Kasumi-1 (cell line): ENCODE data around the gene RNF111.
"Not testable (repeated sequence)": the region's sequence is repeated elsewhere in the genome, so short reads cannot be mapped to it uniquely, and the experiment has no call there.

ENCODE experiments used
- DNase-seq, 2 experiments: peaks; one replicate each; lab custom pipeline; 2025; lab: John Stamatoyannopoulos, UW

RNF111 gene

DNA sequence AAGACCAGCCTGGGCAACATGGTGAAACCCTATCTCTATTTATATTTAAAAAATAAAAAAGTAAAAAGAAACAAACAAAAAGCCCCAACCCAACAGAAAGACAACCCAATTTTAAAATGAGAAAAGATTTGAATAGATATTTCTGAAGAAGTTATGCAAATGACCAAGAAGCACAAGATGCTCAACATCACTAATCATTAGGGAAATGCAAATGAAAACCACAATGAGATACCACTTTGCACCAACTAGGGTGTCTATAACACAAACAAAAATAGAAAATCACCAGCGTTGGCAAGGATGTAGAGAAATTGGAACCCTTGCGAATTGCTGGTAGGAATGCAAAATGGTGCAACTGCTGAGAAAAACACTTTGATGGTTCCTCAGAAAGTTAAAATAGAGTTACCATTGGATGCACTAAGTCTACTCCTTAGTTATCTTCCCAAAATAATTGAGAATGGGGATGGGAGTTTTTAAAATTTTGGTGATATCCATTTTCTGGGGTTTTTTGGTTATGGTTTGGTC, 71.7 kb downstream of the RNF111 start:
- no peak for DNase-seq

DNA sequence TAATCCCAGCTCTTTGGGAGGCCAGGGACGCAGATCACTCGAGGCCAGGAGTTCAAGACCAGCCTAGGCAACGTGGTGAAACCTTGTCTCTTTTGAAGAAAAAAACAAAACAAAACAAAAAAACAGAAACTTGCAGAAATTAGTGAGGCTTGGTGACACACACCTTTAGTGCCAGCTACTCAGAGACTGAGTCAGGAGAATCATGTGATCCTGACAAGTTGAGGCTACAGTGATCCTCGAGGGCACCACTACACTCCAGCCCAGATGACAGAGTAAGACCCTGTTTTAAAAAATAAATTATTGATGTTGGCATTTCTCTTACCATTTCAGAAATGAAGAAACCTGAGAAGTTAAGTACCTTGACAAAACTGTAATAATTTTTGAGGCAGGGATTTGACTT, 72.9 kb downstream of the RNF111 start:
- no peak for DNase-seq

DNA sequence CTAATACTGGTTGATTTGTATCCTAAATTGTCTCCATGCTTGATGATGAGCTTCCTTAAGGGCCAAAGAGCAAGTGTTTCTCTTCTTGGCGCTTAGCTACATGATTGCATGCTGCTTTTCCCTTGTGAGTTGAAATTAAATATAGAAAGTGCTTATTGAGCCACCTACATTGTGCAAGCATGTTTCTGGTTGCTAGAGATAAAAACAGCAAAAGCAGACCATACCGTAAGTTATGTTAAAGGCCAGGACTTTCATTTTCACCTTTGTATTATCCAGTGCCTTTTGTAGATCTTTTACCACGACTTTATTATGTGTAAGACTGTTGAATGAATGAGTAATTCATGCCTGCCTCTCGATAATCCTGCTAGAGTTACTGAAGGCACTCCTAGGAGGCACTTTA, 75.6 kb downstream of the RNF111 start:
- DNase-seq, result no peak

DNA sequence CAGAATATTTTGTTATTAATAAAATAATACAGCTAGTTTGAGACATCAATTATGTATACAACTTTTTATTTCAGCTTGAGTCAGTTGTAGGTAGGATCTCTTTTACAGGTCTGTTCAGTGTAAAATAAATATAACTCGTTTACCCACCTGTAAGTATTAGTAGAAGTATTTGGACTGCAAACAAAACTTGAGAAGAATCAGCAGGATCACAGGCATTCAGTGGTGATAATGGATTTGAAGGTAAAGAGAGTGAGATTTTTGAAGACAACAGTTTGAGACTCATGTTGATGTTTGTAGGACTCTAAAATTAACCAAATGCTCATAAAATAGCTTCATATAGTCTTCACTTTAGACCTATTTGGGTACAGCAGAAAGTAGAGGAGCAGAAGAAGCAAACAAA, 82.0 kb downstream of the RNF111 start:
- DNase-seq, result no peak

DNA sequence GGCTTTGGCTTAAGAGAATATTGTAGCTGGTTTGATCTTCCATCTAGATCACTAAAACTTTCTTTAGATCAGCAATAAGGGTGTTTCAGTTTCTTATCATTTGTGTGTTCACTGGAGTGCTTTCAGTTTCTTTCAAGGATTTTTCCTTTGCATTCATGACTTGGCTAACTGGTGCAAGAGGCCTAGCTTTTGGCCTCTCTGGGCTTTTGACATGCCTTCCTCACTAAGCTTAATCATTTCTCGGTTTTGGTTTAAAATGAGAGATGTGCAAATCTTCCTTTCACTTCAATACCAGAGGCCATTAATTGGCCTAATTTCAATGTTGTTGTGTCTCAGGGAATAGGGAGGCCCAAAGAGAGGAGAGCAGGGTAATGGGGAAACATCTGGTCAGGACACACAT, 87.1 kb downstream of the RNF111 start:
- no peak for DNase-seq

DNA sequence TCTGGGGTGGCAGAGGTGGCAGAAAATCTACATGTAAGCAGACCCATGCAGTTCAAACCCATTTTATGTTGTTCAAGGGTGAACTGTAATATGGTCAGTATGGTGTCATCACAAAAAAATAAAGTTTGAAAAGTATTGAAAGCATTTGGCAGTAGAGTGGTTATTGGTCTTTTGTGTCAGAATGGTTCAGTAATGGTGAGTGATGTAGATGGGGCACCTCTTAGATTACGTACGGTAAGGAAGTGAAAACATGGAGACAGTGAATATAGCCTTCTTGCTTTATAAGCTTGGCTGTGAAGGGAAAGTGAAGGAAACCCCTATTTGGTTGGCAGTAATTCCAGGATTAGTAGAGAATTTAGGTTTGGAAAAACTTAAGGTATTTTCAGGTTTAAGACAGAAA, 100.3 kb downstream of the RNF111 start:
- no peak for DNase-seq

DNA sequence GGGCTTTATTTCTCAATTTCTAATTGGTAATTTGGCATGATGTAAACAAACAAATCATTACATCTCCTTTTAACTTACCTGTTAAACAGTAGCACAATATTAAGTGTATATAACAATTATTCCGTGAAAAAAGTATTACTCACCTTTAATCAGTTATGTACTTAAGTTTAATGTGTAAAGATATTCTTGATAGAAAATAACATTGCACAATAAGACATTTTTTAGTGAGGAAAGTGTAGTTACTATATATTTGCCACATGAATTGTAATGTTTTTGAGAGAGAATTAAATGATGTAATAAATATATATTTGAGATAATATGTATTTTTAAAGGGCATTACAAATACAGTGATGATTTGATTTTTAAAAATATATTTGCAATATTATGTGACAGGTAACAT, 106.6 kb downstream of the RNF111 start:
- no peak for DNase-seq

DNA sequence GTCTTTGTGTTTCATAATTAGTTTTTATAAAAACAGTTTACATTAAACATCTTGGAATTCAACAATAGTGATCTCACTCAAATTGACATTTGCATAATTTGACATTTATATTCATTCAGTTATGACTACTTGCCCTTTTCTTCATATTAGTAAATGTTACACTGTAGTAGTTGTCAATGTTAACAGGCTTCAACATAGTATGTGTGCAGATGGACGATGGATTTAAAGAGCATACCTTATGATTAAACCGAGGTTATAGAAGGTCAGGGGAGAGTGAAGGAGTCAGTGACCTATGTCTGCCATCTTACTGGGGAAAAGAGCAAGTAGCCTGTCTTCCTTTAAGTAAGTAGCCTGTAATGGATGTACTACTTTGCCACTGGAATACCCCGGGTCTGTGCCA, 109.0 kb downstream of the RNF111 start:
- DNase-seq, result no peak

DNA sequence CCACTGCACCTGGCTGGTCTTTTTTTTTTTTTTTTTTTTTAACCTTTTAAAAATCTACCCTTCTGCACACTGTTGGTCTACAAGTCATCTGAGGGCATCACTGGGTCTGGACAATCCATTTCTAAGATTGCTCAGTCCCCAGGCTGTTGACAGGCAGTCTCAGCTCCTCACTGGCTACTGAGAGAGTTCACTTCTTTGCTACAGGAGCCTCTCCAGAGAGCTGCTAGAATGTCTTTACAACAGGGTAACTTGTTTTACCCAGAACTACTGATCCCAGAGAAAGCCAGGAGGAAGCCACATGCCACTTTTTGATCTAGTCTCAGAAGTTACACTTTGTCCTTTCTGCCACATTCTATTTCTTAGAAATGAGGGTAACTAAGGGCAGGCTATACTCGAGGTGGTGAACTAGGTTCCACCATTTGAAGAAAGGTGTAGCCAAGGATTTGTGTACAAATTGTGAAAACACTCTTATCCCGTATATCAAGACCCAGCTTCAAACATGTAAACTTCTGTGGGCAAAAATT, 111.8 kb downstream of the RNF111 start:
- no peak for DNase-seq

DNA sequence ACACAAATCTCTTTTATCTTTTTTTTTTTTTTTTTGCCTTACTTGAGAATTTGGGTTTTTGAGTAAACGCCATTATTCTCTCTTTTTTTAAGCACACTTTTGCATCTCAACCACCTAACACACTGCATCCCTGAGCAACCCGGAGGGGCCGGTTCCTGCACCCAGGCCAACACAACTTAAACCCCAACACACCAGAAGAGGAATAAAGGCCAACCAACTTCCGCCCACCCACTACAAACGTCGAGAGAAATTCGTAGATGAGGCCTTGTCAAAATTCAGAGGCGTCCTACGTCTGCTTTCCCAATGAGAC, 117.1 kb downstream of the RNF111 start:
- DNase-seq, result no peak

DNA sequence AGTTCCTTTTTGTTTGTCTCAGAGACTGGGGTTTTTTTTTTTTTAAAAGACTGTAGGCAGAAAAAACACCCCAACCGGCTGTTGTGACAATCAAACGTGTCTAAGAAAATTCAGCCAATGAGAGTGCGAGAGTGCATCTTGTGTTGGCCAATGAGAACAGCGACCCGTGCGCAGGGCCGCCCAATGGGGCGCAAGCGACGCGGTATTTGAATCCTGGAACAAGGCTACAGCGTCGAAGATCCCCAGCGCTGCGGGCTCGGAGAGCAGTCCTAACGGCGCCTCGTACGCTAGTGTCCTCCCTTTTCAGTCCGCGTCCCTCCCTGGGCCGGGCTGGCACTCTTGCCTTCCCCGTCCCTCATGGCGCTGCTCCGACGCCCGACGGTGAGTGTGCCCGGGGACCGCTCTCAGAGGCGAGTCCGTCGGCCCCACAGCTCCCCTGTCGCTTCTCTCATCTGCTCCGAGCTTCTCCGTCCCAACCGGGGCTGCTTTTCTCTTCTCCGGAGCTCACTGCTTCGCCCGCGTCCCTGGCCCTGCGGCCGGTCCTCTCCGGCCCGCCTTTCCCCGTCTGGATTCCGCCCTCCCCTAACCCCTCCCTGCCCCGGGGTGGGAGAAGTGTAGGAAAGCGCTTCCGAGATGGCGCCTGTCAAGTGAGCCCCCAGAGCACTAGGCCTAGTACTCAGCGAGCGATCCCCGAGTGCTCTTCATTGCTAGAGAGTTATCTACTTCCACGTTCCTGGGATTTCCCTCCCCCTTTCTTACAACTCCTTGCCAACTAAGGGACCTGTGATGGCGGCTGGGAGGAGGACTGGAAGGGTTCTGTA, 117.7 kb downstream of the RNF111 start, which contains the start of gene CCNB2:
CCNB2 (plus strand) TSS at position 235 of the 821 bp plus-strand sequence; CDS start at position 358, 123 bp downstream.
- DNase-seq, result peak; percentile 97

DNA sequence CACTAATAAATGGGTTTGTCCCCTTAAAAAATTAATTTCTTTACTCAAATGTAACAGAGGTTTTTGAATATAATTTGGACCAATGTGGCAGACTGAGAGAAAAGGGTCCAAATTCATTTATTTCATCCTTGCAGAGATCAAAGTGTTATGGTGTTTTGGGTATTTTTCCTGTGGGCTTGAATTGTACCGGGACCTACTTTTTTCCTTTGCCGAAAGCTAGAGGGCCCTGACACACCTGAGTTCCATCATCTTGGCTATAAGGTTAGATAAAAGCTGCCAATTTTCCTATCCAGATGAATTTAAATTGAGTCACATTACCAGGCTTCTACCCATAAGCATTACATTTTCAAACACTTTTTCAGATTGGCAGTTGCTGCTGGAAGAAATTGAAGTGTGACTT, 118.4 kb downstream of the RNF111 start:
- no peak for DNase-seq

DNA sequence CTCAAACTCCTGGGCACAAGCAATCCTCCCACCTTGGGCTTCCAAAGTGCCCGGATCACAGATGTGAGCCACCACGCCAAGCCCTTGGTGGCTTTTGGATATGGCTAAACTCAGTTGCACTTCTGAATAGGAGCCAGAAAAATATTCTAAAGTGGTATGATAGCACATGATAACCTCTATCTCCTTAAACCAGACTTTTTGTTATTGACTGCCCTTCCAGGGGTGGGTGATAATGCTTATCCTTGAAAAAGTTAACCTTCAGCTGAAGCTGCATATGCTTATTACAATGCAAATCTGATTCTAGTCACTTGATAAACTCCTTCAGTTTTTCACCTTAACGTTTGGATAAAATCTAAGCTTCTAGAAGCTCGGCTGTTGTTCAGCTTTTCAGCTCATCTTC, 123.8 kb downstream of the RNF111 start:
- no peak for DNase-seq

DNA sequence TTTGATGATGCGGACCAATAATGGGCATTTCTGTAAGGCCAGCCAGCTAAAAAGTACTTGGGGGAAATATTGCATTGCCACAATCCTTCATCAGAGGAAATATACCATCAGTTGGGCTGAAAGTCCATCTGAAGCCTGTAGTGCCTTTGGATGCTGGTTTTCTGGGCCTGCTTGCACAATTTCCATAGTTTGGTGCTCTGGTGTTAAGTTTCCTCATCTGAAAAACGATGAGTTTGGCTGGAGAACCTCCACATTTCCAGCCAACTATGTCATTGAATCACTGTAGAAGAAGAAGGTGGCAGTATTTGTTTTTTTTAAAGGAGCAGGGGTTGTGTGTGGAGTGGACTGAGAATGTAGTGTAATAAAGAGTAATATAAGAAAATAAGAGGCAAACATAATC, 127.6 kb downstream of the RNF111 start:
- DNase-seq, result no peak

DNA sequence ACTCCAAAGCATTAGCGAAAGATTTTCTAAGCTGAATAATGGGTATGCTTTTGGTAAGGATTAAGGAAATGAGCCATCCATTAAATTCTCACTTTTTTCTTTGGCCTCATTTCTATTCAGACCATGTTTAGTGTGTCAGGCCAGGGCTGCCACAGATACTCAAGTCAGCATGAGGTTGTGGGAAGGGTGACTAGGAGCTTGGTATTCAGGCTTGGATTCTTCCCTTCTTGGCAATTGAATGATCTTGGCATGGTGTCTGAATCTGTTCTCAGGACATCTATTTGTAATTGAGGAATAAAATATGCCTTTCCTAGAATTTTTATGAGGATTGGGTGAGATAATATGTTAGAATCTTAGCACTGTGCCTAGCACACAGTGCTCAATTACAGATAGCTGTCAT, 128.7 kb downstream of the RNF111 start:
- no peak for DNase-seq

DNA sequence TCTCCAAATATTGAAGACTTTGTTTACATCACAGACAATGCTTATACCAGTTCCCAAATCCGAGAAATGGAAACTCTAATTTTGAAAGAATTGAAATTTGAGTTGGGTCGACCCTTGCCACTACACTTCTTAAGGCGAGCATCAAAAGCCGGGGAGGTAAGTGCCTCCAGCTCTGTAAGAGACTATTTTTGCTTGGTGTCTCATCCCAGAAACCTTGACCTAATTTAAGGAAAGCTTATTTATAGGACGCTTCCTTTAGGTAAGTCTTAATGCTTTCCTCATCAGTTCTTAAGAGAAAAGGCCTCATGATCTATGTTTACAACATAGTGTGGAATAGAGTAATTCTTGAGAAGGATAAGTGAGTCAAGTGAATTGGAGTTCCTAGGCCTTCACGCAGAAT, 129.3 kb downstream of the RNF111 start:
- DNase-seq, result no peak

DNA sequence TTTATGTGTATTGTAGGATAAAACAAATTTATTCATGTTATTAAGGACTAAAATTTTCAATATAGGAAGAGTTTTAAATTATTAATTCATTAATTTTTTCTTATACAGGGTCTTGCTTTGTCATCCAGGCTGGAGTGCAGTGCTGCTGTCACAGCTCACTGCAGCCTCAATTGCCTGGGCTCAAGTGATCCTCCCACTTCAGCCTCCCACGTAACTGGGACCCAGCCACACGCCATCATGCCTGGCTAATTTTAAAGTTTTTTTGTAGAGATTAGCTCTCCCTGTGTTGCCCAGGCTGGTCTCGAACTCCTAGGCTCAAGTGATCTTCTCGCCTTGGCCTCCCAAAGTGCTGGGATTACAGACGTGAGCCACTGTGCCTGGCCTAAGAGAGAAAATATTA, 132.2 kb downstream of the RNF111 start:
- DNase-seq, result no peak

DNA sequence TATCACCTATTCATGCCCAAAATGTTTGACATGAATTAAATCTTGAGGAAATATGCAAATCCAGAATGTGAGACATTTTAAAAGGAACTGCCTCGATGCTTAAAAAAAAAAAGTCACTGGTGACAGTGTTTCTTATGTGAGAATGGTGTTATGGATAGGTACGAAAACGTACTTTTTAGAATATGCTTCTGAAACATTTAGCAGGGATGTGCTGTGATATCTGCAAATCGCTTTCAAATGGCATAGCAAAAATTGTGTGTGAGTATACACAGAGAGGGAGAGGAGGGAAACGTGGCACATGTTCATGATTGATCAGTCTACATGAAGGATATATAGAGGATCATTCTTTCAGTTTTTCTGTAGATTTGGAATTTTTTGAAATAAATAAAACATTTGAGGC, 133.5 kb downstream of the RNF111 start:
- DNase-seq, result no peak

DNA sequence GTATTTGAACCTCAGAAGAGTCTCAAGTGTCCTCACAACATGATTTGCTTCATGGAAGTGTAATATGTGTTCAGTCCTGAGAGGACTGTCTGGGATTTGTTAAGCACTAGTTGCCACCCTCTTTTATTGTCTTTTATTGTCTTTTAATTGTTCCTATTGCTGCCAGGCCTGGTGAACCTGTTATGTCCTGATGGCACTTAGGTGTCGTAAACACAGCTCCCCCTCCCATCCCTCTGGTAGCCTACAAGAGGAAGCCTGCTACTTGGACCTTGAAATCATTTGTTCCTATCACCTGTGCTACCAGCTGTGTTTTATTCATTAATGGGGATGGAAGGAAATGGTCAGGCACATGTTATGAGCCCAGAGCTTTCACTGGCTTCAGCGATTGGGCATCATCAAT, 136.8 kb downstream of the RNF111 start:
- DNase-seq, result no peak

DNA sequence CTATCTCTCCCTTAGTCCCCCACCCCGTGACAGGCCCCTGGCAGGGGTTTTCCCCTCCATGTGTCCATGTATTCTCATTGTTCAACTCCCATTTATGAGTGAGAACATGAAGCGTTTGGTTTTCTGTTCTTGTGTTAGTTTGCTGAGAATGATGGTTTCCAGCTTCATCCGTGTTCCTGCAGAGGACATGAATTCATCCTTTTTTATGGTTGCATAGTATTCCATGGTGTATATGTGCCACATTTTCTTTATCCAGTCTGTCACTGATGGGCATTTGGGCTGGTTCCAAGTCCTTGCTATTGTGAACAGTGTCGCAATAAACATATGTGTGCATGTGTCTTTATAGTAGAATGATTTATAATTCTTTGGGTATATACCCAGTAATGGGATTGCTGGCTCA, 138.2 kb downstream of the RNF111 start:
- not testable (repeated sequence) for DNase-seq

DNA sequence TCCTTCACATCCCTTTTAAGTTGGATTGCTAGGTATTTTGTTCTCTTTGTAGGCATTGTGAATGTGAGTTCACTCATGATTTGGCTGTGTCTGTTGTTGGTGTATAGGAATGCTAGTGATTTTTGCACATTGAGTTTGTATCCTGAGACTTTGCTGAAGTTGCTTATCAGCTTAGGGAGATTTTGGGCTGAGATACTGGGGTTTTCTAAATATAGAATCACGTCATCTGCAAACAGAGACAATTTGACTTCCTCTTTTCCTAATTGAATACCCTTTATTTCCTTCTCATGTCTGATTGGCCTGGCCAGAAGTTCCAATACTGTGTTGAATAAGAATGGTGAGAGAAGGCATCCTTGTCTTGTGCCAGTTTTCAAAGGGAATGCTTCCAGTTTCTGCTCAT, 139.8 kb downstream of the RNF111 start:
- DNase-seq, result peak in 1 of 2 experiments; percentile 8

DNA sequence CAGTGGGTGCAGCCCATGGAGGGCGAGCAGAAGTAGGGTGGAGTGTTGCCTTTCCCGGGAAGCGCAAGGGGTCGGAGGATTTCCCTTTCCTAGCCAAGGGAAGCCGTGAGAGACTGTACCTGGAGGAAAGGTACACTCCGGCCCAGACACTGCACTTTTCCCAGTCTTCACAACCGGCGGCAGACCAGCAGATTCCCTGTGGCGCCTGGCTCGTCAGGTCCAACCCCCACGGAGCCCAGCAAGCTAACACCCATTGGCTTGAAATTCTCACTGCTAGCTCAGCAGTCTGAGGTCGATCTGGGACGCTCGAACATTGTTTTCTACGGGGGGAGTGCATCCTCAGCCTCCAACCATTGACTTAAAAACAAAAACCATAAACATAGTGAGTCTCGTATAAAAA, 144.0 kb downstream of the RNF111 start:
- DNase-seq, result no peak

DNA sequence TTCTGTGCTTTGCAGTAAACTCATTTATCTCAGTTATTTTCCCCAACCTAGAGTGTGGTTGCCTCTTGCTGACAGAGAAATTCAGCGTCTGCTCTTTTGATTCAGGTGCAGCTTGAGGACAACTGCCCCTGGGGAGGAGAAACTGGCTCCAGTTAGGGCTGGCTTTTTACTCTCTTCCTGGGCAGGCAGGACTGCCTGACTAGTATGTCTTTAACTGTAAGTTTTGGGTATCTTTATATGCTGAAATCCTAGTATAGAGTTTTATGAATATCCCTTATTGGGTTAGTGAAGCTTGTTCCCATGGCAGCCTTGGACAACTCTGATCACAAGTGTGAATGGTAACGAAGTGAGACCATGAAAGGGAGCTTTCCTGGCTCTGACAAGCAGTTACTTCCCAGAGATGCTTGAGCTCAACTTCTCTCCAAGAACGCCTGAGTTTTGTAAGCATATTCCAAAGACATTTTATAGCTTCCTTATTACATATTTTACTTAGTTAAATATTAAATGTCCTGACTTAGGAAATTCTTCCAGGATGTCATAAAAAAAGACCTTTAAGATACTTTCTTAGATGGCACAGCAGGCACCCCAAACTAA, 144.6 kb downstream of the RNF111 start:
- no peak for DNase-seq
